HEK293 (cell line): ENCODE measurements around the gene ARMH4.

Experiments used
- CTCF ChIA-PET: fragments of 350-600 bp; formaldehyde crosslinking; extraction: SDS; loops from one replicate; lab custom pipeline; 2021; ENCODE audit warnings: antibody characterized with exemption; lab: Yijun Ruan, JAX
- POLR2A ChIA-PET: fragments of 300-600 bp; formaldehyde crosslinking; extraction: SDS; loops from one replicate; lab custom pipeline; 2020; ENCODE audit warnings: antibody characterized with exemption, inconsistent platforms; lab: Yijun Ruan, JAX
- H3K27ac ChIP-seq: fragments of 200-500 bp; sonication (Bioruptor generic); 2 replicates; pipeline ENCODE4 v1.5.1; 2014; ENCODE audit warnings: low read depth, low read length, control low read depth, inconsistent platforms; ENCODE audit errors: extremely low read depth
- H3K36me3 ChIP-seq, 2 experiments: fragments of 200-500 bp in 1 of 2; sonication (Bioruptor generic) in 1 of 2; 1 replicate in 1 of 2; 2 replicates in 1 of 2; pipeline ENCODE4 v1.5.1; 2014 to 2017; ENCODE audit warnings: inconsistent platforms in 2 of 2, low read length in 2 of 2; ENCODE audit not compliant: control insufficient read depth in 2 of 2, insufficient read depth in 1 of 2
- H3K4me1 ChIP-seq: fragments of 200-500 bp; sonication (Bioruptor generic); 2 replicates; pipeline ENCODE4 v1.5.1; 2014; ENCODE audit warnings: mild to moderate bottlenecking, low read length, inconsistent platforms; ENCODE audit not compliant: control insufficient read depth, insufficient read depth
- H3K4me3 ChIP-seq: 2 replicates; pipeline ENCODE4 v1.5.1; 2011; ENCODE audit warnings: low read depth, mild to moderate bottlenecking, control low read depth, low read length, moderate library complexity
- H3K9me3 ChIP-seq: fragments of 200-500 bp; sonication (Bioruptor generic); 2 replicates; pipeline ENCODE4 v1.5.1; 2014; ENCODE audit warnings: low read depth, low read length, inconsistent platforms; ENCODE audit not compliant: control insufficient read depth, insufficient read depth
- IKZF3 ChIP-seq: fragments of 450-650 bp; IDR thresholded peaks from 2 replicates; pipeline ENCODE4 v1.5.0; 2018; ENCODE audit warnings: missing biosample characterization, mild to moderate bottlenecking, missing genetic modification characterization, moderate library complexity
- KLF1 ChIP-seq: fragments of 450-650 bp; formaldehyde crosslinking; IDR thresholded peaks from 2 replicates; pipeline ENCODE4 v1.5.1; 2016; ENCODE audit warnings: missing biosample characterization, missing genetic modification characterization
- MEIS1 ChIP-seq: sonication (generic); formaldehyde crosslinking; IDR thresholded peaks from 2 replicates; pipeline ENCODE4 v1.8.1; 2022; ENCODE audit warnings: missing genetic modification reagents, mild to moderate bottlenecking, borderline replicate concordance
- YY1 ChIP-seq: fragments of 450-650 bp; formaldehyde crosslinking; IDR thresholded peaks from 2 replicates; pipeline ENCODE4 v1.5.1; 2018; ENCODE audit warnings: missing biosample characterization, missing genetic modification characterization
- YY2 ChIP-seq: fragments of 450-650 bp; formaldehyde crosslinking; IDR thresholded peaks from 2 replicates; pipeline ENCODE4 v1.5.1; 2016; ENCODE audit warnings: missing biosample characterization, missing genetic modification characterization
- ZBTB17 ChIP-seq: fragments of 450-650 bp; formaldehyde crosslinking; IDR thresholded peaks from 2 replicates; pipeline ENCODE4 v1.5.1; 2016; ENCODE audit warnings: missing biosample characterization, missing genetic modification characterization
- ZBTB8A ChIP-seq: fragments of 450-650 bp; formaldehyde crosslinking; IDR thresholded peaks from 2 replicates; pipeline ENCODE4 v1.5.1; 2016; ENCODE audit warnings: missing biosample characterization, missing genetic modification characterization
- ZEB2 ChIP-seq: fragments of 450-650 bp; formaldehyde crosslinking; IDR thresholded peaks from 2 replicates; pipeline ENCODE4 v1.5.1; 2016; ENCODE audit warnings: missing biosample characterization, missing genetic modification characterization
- ZNF148 ChIP-seq: fragments of 450-650 bp; formaldehyde crosslinking; IDR thresholded peaks from 2 replicates; pipeline ENCODE4 v1.5.0; 2017; ENCODE audit warnings: missing biosample characterization, missing genetic modification characterization, borderline replicate concordance
- ZNF280D ChIP-seq: fragments of 450-650 bp; formaldehyde crosslinking; IDR thresholded peaks from 2 replicates; pipeline ENCODE4 v1.5.1; 2016; ENCODE audit warnings: missing biosample characterization, missing genetic modification characterization
- ZNF311 ChIP-seq: fragments of 450-650 bp; formaldehyde crosslinking; IDR thresholded peaks from 2 replicates; pipeline ENCODE4 v1.5.1; 2017; ENCODE audit warnings: missing biosample characterization, missing genetic modification characterization, borderline replicate concordance
- ZNF366 ChIP-seq: fragments of 450-650 bp; formaldehyde crosslinking; conservative IDR thresholded peaks from 2 replicates; pipeline ENCODE4 v1.5.1; 2016; ENCODE audit warnings: missing biosample characterization, missing genetic modification characterization
- ZNF391 ChIP-seq: fragments of 450-650 bp; formaldehyde crosslinking; IDR thresholded peaks from 2 replicates; pipeline ENCODE4 v1.5.1; 2016; ENCODE audit warnings: low read depth, missing biosample characterization, missing genetic modification characterization, borderline replicate concordance
- ZNF558 ChIP-seq: fragments of 450-650 bp; formaldehyde crosslinking; IDR thresholded peaks from 2 replicates; pipeline ENCODE4 v1.5.1; 2016; ENCODE audit warnings: missing biosample characterization, missing genetic modification characterization
- ZNF600 ChIP-seq: fragments of 450-650 bp; formaldehyde crosslinking; IDR thresholded peaks from 2 replicates; pipeline ENCODE4 v1.5.1; 2016; ENCODE audit warnings: missing biosample characterization, missing genetic modification characterization
- ZNF610 ChIP-seq: fragments of 450-650 bp; formaldehyde crosslinking; IDR thresholded peaks from 2 replicates; pipeline ENCODE4 v1.5.1; 2016; ENCODE audit warnings: missing biosample characterization, missing genetic modification characterization, borderline replicate concordance
- ZNF624 ChIP-seq: fragments of 450-650 bp; formaldehyde crosslinking; IDR thresholded peaks from 2 replicates; pipeline ENCODE4 v1.5.1; 2017; ENCODE audit warnings: missing biosample characterization, missing genetic modification characterization
- ZNF626 ChIP-seq: fragments of 450-650 bp; sonication (Bioruptor Pico); formaldehyde crosslinking; IDR thresholded peaks from 2 replicates; pipeline ENCODE4 v1.5.1; 2018; ENCODE audit warnings: missing biosample characterization, missing genetic modification characterization, inconsistent platforms
- ZNF701 ChIP-seq: fragments of 450-650 bp; formaldehyde crosslinking; IDR thresholded peaks from 2 replicates; pipeline ENCODE4 v1.5.1; 2016; ENCODE audit warnings: missing biosample characterization, missing genetic modification characterization
- ZNF707 ChIP-seq: fragments of 450-650 bp; formaldehyde crosslinking; IDR thresholded peaks from 2 replicates; pipeline ENCODE4 v1.5.1; 2016; ENCODE audit warnings: missing biosample characterization, missing genetic modification characterization
- ZNF777 ChIP-seq: fragments of 450-650 bp; formaldehyde crosslinking; IDR thresholded peaks from 2 replicates; pipeline ENCODE4 v1.5.1; 2017; ENCODE audit warnings: missing biosample characterization, missing genetic modification characterization, borderline replicate concordance
- ZSCAN4 ChIP-seq: fragments of 450-650 bp; formaldehyde crosslinking; IDR thresholded peaks from 2 replicates; pipeline ENCODE4 v1.5.1; 2017; ENCODE audit warnings: missing biosample characterization, missing genetic modification characterization

The ARMH4 gene

GRCh38 chr14:57999979-58000378, 152.0 kb downstream of the ARMH4 start (continued):
- no peak for TF ChIP-seq ZNF280D (tag by site-specific recombination)
- no peak for TF ChIP-seq IKZF3 (tag by site-specific recombination)
- TF ChIP-seq ZNF366 (tag by site-specific recombination): no peak
- TF ChIP-seq ZEB2 (tag by site-specific recombination): no peak
- TF ChIP-seq ZNF311 (tag by site-specific recombination): no peak

DNA sequence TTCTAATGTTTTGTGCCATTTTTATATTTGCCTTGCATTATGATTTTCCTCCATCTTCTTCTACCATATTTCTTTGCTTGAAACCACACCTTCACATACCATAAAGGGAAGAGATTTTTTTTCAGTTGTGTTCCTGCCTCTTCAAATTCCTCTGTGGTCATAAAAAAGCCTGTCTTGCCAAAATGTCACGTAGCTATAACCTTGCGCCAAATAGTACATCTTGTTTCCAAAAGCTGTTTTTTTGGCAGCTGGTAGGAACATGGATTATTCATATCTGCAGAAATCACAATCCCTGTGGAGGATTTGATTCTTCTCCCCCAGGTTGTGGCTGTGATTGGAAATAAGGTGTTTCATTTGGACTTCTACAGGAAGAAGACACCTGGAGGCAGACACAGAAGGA, 152.5 kb downstream of the ARMH4 start:
- Histone ChIP-seq H3K9me3 (no peaks in the 10 kb centered on the region), H3K4me3 (no peak overlapping the region), H3K36me3 (no peaks in the 10 kb centered on the region), H3K27ac (no peak overlapping the region), H3K4me1 (no peaks in the 10 kb centered on the region)
- CTCF ChIA-PET: no interaction called here
- no peak for TF ChIP-seq ZBTB8A (tag by site-specific recombination)
- POLR2A ChIA-PET: no interaction called here

DNA sequence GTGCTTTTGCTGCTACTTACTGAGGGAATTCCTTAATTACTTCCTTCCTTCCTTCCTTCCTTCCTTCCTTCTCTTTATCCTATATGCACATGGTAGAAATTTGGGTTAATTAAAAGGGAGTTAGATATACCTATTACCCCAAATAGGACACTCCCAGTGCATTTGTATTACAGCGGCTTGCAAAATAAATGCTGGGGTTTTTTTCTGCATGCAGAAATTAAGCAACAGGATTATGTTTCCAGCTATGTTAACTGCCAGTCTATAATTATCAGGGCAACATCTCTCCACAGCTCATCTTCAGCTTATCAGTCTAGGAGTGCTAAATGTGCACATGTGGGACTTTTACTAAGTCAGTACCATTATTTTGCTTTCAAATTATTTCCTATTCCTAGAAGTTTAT, 153.2 kb downstream of the ARMH4 start:
- CTCF ChIA-PET: no interaction called here
- no peak for TF ChIP-seq ZNF600
- TF ChIP-seq ZNF148 (tag by site-specific recombination): no peak
- no peak for TF ChIP-seq YY2 (tag by site-specific recombination)
- TF ChIP-seq ZNF777 (tag by site-specific recombination): no peak
- no peak for TF ChIP-seq KLF1 (tag by site-specific recombination)
- no peak for TF ChIP-seq ZBTB17
- no peak for TF ChIP-seq ZSCAN4 (tag by site-specific recombination)
- no peak for TF ChIP-seq ZNF626 (tag by site-specific recombination)
- TF ChIP-seq ZNF391 (tag by site-specific recombination): no peak
- TF ChIP-seq ZNF558 (tag by site-specific recombination): no peak
- no peak for TF ChIP-seq MEIS1
- no peak for TF ChIP-seq YY1
- TF ChIP-seq ZNF624 (tag by site-specific recombination): no peak
- TF ChIP-seq ZNF707 (tag by site-specific recombination): no peak
- TF ChIP-seq ZNF701 (tag by site-specific recombination): no peak
- TF ChIP-seq ZNF610 (tag by site-specific recombination): no peak
- POLR2A ChIA-PET: no interaction called here
- Histone ChIP-seq H3K27ac (no peak overlapping the region), H3K4me1 (no peaks in the 10 kb centered on the region), H3K36me3 (no peaks in the 10 kb centered on the region), H3K9me3 (no peaks in the 10 kb centered on the region), H3K4me3 (no peak overlapping the region)
